DOHH2 (cell line): ENCODE data around the gene OPA3.

ENCODE experiments used
- EZH2phosphoT487 ChIP-seq: fragments of 200-600 bp; sonication (generic); IDR thresholded peaks from 2 replicates; pipeline ENCODE4 v1.6.1; 2017; ENCODE audit warnings: borderline replicate concordance, mild to moderate bottlenecking, antibody characterized with exemption, low read length, moderate library complexity, mixed read lengths
- TF ChIP-seq, protein P1 (sequence below): fragments of 200-600 bp; sonication (generic); IDR thresholded peaks from one replicate; pipeline ENCODE4 v1.5.1; 2014; ENCODE audit warnings: antibody characterized with exemption, mild to moderate bottlenecking, low read depth, low read length; ENCODE audit not compliant: poor library complexity, severe bottlenecking

DNA sequence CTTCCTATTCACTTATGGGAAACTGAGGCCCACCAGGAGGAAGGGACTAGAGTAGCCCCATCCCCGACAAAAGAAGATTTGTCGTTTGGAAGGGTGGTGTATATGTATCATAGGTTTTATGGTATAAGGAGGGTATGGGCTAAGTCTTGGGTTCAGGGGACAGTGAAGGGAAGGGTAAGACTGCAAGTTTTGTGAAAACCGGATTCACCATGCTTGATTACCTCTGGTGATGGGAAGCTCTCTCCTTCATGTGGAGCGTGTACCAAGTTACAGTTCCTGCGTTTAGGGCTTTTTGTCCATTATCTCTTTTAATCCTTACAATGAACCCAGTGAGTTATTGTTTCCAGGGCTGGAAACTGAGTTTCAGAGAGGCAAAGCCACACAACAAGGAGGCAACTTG, 73.5 kb downstream of the OPA3 start:
- TF ChIP-seq, protein P1, sequence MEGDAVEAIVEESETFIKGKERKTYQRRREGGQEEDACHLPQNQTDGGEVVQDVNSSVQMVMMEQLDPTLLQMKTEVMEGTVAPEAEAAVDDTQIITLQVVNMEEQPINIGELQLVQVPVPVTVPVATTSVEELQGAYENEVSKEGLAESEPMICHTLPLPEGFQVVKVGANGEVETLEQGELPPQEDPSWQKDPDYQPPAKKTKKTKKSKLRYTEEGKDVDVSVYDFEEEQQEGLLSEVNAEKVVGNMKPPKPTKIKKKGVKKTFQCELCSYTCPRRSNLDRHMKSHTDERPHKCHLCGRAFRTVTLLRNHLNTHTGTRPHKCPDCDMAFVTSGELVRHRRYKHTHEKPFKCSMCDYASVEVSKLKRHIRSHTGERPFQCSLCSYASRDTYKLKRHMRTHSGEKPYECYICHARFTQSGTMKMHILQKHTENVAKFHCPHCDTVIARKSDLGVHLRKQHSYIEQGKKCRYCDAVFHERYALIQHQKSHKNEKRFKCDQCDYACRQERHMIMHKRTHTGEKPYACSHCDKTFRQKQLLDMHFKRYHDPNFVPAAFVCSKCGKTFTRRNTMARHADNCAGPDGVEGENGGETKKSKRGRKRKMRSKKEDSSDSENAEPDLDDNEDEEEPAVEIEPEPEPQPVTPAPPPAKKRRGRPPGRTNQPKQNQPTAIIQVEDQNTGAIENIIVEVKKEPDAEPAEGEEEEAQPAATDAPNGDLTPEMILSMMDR = no peak
- TF ChIP-seq EZH2phosphoT487 = no peak
